Large intestine (tissue), 3 donors: ENCODE results near the gene CEP63. TPM values are rescaled to one million over a fixed set of nuclear protein-coding genes. Genes with fewer than 3 reads are reported as not detected.

Experiments used
- DNase-seq, 2 donors: peaks; one replicate each; pipeline versions ENCODE4 v3.0.0 to v3.0.0-alpha.2; 2013
- H3K27ac ChIP-seq: one replicate; pipeline ENCODE4 v1.5.1; 2013; ENCODE audit warnings: low read length
- H3K27me3 ChIP-seq: 2 replicates; pipeline ENCODE4 v1.6.1; 2013; ENCODE audit warnings: low read length; ENCODE audit not compliant: control insufficient read depth, insufficient read depth
- H3K36me3 ChIP-seq: 2 replicates; pipeline ENCODE4 v1.6.1; 2013; ENCODE audit warnings: low read length; ENCODE audit not compliant: control insufficient read depth, insufficient read depth
- H3K4me1 ChIP-seq: one replicate; pipeline ENCODE4 v1.6.1; 2013; ENCODE audit warnings: low read length; ENCODE audit not compliant: control insufficient read depth, insufficient read depth
- H3K4me3 ChIP-seq: one replicate; pipeline ENCODE4 v1.5.1; 2013; ENCODE audit warnings: low read length
- H3K9me3 ChIP-seq: one replicate; pipeline ENCODE4 v1.6.1; 2013; ENCODE audit warnings: mild to moderate bottlenecking, low read depth, low read length, moderate library complexity; ENCODE audit not compliant: control insufficient read depth
- WGBS: methylation state at CpG from one replicate; pipeline ENCODE4 v1.1.5; 2013; ENCODE audit warnings: low lambda C conversion rate; ENCODE audit not compliant: insufficient coverage; 5-methylcytosine and 5-hydroxymethylcytosine counted together
- polyA plus RNA-seq: library from polyadenylated mRNA; unstranded; fragments of 120-200 nt; gene quantifications from one replicate; pipeline ENCODE4 v1.2.1, GENCODE V29; 2013

CEP63 gene
- polyA plus RNA-seq, 1 donor = 23.8 TPM

DNA sequence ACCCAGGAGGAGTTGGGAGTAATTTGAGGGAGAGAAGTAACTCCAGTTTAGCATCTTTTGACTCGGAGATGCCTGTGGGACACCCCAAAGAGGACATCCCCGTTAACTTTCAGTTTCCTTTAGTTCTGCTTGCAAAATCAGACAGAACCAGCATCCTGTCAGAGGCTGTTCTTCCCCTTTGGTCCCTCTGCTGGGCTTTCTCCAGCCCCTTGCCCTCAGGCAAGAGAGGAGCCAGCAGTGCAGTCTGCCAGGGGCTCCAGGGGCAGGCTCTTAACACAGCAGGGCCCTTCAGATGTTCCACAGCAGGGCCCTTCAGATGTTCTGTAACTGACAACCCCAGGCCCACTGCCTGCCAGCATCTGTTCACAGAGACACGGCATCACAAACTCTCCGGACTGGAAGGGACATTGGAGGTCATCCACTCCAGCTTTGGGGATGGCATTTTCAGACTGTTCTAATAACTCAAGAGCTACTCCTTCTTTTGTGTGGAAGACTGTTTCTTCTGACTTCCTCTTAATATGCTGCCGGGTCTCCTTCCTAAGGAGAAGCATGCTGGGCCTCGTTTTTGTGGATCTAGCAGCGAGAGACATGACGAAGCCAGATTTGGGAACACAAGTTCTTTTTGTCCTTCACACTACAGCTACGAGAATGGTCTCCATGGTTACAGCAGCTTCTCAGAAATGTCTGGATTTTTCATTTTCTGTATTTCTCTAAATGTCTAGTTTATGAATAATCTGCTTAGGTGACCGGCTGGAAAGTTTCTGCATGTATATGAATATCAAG lies 113.1 kb downstream of the CEP63 start:
- WGBS = 100% methylated on average over 1 of the region's 10 CpGs
- H3K27ac ChIP-seq = no peak overlapping the region
- H3K27me3 ChIP-seq = peaks cover 7% of the 10 kb centered on the region
- no peak for DNase-seq
- H3K36me3 ChIP-seq = no peaks in the 10 kb centered on the region
- H3K9me3 ChIP-seq = no peaks in the 10 kb centered on the region
- no peak overlapping the region for H3K4me3 ChIP-seq
- peaks cover 5% of the 10 kb centered on the region for H3K4me1 ChIP-seq

- H3K9me3 ChIP-seq = no peaks in the 10 kb centered on the region
- peaks cover 5% of the 10 kb centered on the region for H3K4me1 ChIP-seq
- WGBS = 67% methylated on average over 1 of the region's 1 CpG
- H3K27ac ChIP-seq = no peak overlapping the region
- peaks cover 2% of the 10 kb centered on the region for H3K27me3 ChIP-seq
- no peak overlapping the region for H3K4me3 ChIP-seq
- no peaks in the 10 kb centered on the region for H3K36me3 ChIP-seq
- no peak for DNase-seq
Measured at GRCh38 chr3:134600206-134600605, 114.3 kb downstream of the CEP63 start.

DNA sequence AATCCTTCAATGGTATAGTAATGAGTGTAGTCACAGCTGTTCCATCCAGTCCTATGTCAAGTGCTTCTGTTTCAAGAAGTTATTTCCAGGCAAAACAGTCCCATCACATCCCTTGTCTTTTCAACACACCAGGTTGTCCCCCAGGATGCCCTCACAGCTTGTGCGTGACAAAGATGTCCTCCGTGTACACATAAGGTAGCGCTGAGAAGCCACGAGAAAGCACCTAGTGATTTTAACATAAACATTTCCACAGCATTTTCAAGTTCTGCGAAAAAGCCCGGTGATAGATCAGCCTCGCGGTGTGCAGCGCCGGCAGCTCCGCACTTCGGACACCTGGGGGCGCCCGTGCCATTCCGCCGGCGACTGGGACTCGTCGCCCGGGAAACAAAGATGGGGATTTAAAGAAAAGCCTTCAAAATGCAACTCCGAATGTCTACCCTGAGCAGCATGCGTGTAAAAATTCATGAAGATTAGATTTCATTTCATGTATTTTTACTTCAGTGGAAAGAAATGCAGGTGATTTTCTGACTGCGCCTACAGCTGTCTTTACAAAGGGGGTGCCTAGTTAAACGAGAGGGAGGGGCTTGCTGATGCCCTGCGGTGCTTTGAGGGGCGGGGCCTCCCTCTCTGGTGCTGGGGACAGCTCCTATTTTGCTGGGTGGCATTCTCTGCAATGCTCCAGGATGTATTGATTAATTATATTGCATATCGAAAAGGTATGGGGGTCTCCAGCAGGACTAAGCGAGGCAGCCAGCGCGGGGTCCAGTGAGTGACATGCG lies 115.0 kb downstream of the CEP63 start:
- Histone ChIP-seq H3K4me1 (peaks cover 5% of the 10 kb centered on the region), H3K4me3 (no peak overlapping the region), H3K27ac (no peak overlapping the region), H3K36me3 (no peaks in the 10 kb centered on the region), H3K27me3 (no peaks in the 10 kb centered on the region), H3K9me3 (no peaks in the 10 kb centered on the region)
- peak; percentile 27 to 39 for DNase-seq
- WGBS = 61% methylated on average over 7 of the region's 31 CpGs

- Histone ChIP-seq H3K27ac (no peak overlapping the region), H3K4me1 (peaks cover 5% of the 10 kb centered on the region), H3K36me3 (no peaks in the 10 kb centered on the region), H3K9me3 (no peaks in the 10 kb centered on the region), H3K27me3 (no peaks in the 10 kb centered on the region), H3K4me3 (no peak overlapping the region)
- WGBS = no CpG with 5 or more reads among the region's 19 CpGs
- DNase-seq = peak; percentile 74 to 82
Measured at GRCh38 chr3:134601539-134602439, 115.9 kb downstream of the CEP63 start.

- H3K27ac ChIP-seq = no peak overlapping the region
- no peaks in the 10 kb centered on the region for H3K27me3 ChIP-seq
- no peak overlapping the region for H3K4me3 ChIP-seq
- H3K9me3 ChIP-seq = no peaks in the 10 kb centered on the region
- no peaks in the 10 kb centered on the region for H3K36me3 ChIP-seq
- DNase-seq = no peak
- no CpG with 5 or more reads among the region's 6 CpGs for WGBS
- peaks cover 5% of the 10 kb centered on the region for H3K4me1 ChIP-seq
Measured at GRCh38 chr3:134602440-134602814, 116.6 kb downstream of the CEP63 start.

- H3K9me3 ChIP-seq = no peaks in the 10 kb centered on the region
- WGBS = no CpG with 5 or more reads among the region's 4 CpGs
Measured at GRCh38 chr3:134603480-134603879, 117.6 kb downstream of the CEP63 start.

GRCh38 chr3:134603956-134604355 lies 118.1 kb downstream of the CEP63 start:
- Histone ChIP-seq H3K27me3 (no peaks in the 10 kb centered on the region), H3K9me3 (no peaks in the 10 kb centered on the region), H3K4me3 (no peak overlapping the region), H3K27ac (no peak overlapping the region), H3K36me3 (no peaks in the 10 kb centered on the region), H3K4me1 (peaks cover 5% of the 10 kb centered on the region)
- no peak for DNase-seq
- no CpG with 5 or more reads among the region's 13 CpGs for WGBS

More at GRCh38 chr3:134603480-134603879, 117.6 kb downstream of the CEP63 start:
- no peak overlapping the region for H3K27ac ChIP-seq
- no peak for DNase-seq
- H3K4me3 ChIP-seq = no peak overlapping the region
- peaks cover 5% of the 10 kb centered on the region for H3K4me1 ChIP-seq
- H3K36me3 ChIP-seq = no peaks in the 10 kb centered on the region
- H3K27me3 ChIP-seq = no peaks in the 10 kb centered on the region

DNA sequence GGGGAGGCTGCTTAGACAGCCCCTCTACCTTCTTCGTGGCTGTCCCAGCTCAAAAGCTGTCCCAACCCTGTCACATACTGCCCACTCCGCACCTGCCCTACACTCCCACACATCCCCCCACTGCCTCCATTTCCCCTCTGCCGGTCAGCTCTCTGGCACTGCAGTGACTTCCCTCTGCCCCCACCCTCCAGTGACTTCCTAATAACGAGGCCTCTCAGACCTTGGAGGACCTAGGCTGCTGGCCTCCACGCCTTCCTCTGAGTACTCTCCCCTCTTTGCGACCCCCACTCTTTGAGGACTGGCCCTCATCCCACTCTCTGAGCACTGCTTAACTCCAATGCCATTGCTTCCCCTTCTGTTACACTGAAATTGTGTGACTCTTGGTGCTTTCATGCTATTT lies 119.7 kb downstream of the CEP63 start:
- Histone ChIP-seq H3K9me3 (no peaks in the 10 kb centered on the region), H3K4me3 (no peak overlapping the region), H3K27me3 (no peaks in the 10 kb centered on the region), H3K4me1 (peaks cover 5% of the 10 kb centered on the region), H3K36me3 (no peaks in the 10 kb centered on the region), H3K27ac (no peak overlapping the region)
- DNase-seq = no peak
- WGBS = 100% methylated on average over 1 of the region's 6 CpGs

GRCh38 chr3:134606033-134607025 lies 120.5 kb downstream of the CEP63 start:
- H3K4me1 ChIP-seq = peaks cover 5% of the 10 kb centered on the region
- no peak overlapping the region for H3K27ac ChIP-seq
- no peak for DNase-seq
- no peak overlapping the region for H3K4me3 ChIP-seq
- H3K36me3 ChIP-seq = no peaks in the 10 kb centered on the region
- H3K27me3 ChIP-seq = no peaks in the 10 kb centered on the region
- H3K9me3 ChIP-seq = no peaks in the 10 kb centered on the region
- WGBS = 20% methylated on average over 1 of the region's 12 CpGs
